ENCODE data around the gene TLCD1.
"Not testable (repeated sequence)": the region's sequence is repeated elsewhere in the genome, so short reads cannot be mapped to it uniquely, and the experiment has no call there.

The TLCD1 gene

GRCh38 chr17:28722417-28723158 lies 3.4 kb downstream of the TLCD1 start:
- ChIA-PET POLR2A (interaction anchor here (0.5 to 4.3 kb wide), 6 partner anchors 10 to 454 kb away, joined by 3 to 190 read pairs (median 4); partner anchors contain the start of gene PROCA1), CTCF (interaction anchor here (0.7 to 13.6 kb wide), 3 partner anchors 24 to 684 kb away, joined by 3 to 445 read pairs (median 4); partner anchors contain the start of gene TRAF4)
- TF ChIP-seq ZNF155 (tag by site-specific recombination; IDR thresholded peaks at IDR 0.05), result no peak
- 0 out of 2 replicates have a peak, but pooled peaks have one; percentile 4 for TF ChIP-seq ZNF629 (tag by site-specific recombination; IDR thresholded peaks at IDR 0.05)
- Histone ChIP-seq H3K27ac (ENCODE audit: extremely low read depth, low read depth, low read length) (peak overlapping the region; percentile 90), H3K36me3 (ENCODE audit: control insufficient read depth in 2 of 2, insufficient read depth in 1 of 2, low read length in 2 of 2) (peaks cover 26 to 53% of the 10 kb centered on the region in 2 experiments), H3K4me1 (ENCODE audit: control insufficient read depth, insufficient read depth, low read length) (peaks cover 21% of the 10 kb centered on the region), H3K9me3 (ENCODE audit: control insufficient read depth, insufficient read depth, low read depth, low read length) (no peaks in the 10 kb centered on the region), H3K4me3 (ENCODE audit: low read depth, low read length) (no peak overlapping the region; the same call in 1 of the 2 replicates)

- CTCF ChIA-PET, result interaction anchor here (0.6 to 13.6 kb wide), 7 partner anchors 26 to 232 kb away, joined by 3 to 445 read pairs (median 4); partner anchors contain the start of genes BLTP2 and TRAF4
- POLR2A ChIA-PET, result interaction anchor here (0.6 to 4.3 kb wide), 6 partner anchors 14 to 231 kb away, joined by 3 to 190 read pairs (median 3); partner anchors contain the start of genes BLTP2 and PROCA1
- peak; percentile 11; the same call in 1 of the 2 replicates for TF ChIP-seq ZXDB (tag by site-specific recombination; IDR thresholded peaks at IDR 0.05)
- TF ChIP-seq MYNN (tag by site-specific recombination; IDR thresholded peaks at IDR 0.05; ENCODE audit: borderline replicate concordance), result 0 out of 2 replicates have a peak, but pooled peaks have one; percentile 26
- peak; percentile 25; the same call in 1 of the 2 replicates for TF ChIP-seq ZBTB6 (tag by site-specific recombination; IDR thresholded peaks at IDR 0.05)
- TF ChIP-seq PRDM10 (tag by site-specific recombination; IDR thresholded peaks at IDR 0.05), result peak; percentile 20; the same call in 1 of the 2 replicates
- TF ChIP-seq ZNF394 (tag by site-specific recombination; IDR thresholded peaks at IDR 0.05; ENCODE audit: borderline replicate concordance), result 0 out of 2 replicates have a peak, but pooled peaks have one; percentile 12
- TF ChIP-seq PATZ1 (tag by site-specific recombination; IDR thresholded peaks at IDR 0.05), result 0 out of 2 replicates have a peak, but pooled peaks have one; percentile 25
- 0 out of 2 replicates have a peak, but pooled peaks have one; percentile 3 for TF ChIP-seq CTCF (tag by site-specific recombination; IDR thresholded peaks at IDR 0.05)
- 0 out of 2 replicates have a peak, but pooled peaks have one; percentile 22 for TF ChIP-seq GLIS2 (tag by site-specific recombination; IDR thresholded peaks at IDR 0.05)
- peak; percentile 43; the same call in 1 of the 2 replicates for TF ChIP-seq ZNF239 (tag by site-specific recombination; IDR thresholded peaks at IDR 0.05)
- 0 out of 2 replicates have a peak, but pooled peaks have one; percentile 4 for TF ChIP-seq ZNF266 (tag by site-specific recombination; IDR thresholded peaks at IDR 0.05; ENCODE audit: low read depth)
Measured at GRCh38 chr17:28720997-28721329, 5.1 kb downstream of the TLCD1 start.

More at GRCh38 chr17:28720997-28721329, 5.1 kb downstream of the TLCD1 start:
- H3K27ac ChIP-seq (ENCODE audit: extremely low read depth, low read depth, low read length), result peak overlapping the region; percentile 90
- H3K4me3 ChIP-seq (ENCODE audit: low read depth, low read length), result peak overlapping the region; percentile 92
- H3K9me3 ChIP-seq (ENCODE audit: control insufficient read depth, insufficient read depth, low read depth, low read length), result not testable (repeated sequence)
- peaks cover 21% of the 10 kb centered on the region for H3K4me1 ChIP-seq (ENCODE audit: control insufficient read depth, insufficient read depth, low read length)
- peaks cover 26 to 61% of the 10 kb centered on the region in 2 experiments for H3K36me3 ChIP-seq (ENCODE audit: control insufficient read depth in 2 of 2, insufficient read depth in 1 of 2, low read length in 2 of 2)
